BLaER1 treated with 17β-estradiol and CSF1 and Interleukin-3, amounts not matched to agents 10 nM and 100 nM (cell line): ENCODE data around the gene CAMK2D.

Experiments used
- H3K27ac ChIP-seq, 11 experiments: shearing (Covaris generic); formaldehyde crosslinking; 2 replicates each; pipeline ENCODE4 v1.8.1; 2022
- H3K27me3 ChIP-seq, 11 experiments: shearing (Covaris generic); formaldehyde crosslinking; 2 replicates each; pipeline ENCODE4 v1.8.1; 2022
- H3K36me3 ChIP-seq, 11 experiments: shearing (Covaris generic); formaldehyde crosslinking; 2 replicates each; pipeline ENCODE4 v1.8.1; 2022
- H3K4me1 ChIP-seq, 10 experiments: shearing (Covaris generic); formaldehyde crosslinking; 2 replicates each; pipeline ENCODE4 v1.8.1; 2022
- H3K4me2 ChIP-seq, 11 experiments: shearing (Covaris generic); formaldehyde crosslinking; 2 replicates each; pipeline ENCODE4 v1.8.1; 2022
- H3K4me3 ChIP-seq, 10 experiments: shearing (Covaris generic); formaldehyde crosslinking; 2 replicates each; pipeline ENCODE4 v1.8.1; 2022
- H3K9ac ChIP-seq, 11 experiments: shearing (Covaris generic); formaldehyde crosslinking; 2 replicates each; pipeline ENCODE4 v1.8.1; 2022
- H3K9me3 ChIP-seq, 11 experiments: shearing (Covaris generic); formaldehyde crosslinking; replicated peaks in 1 of 11; 2 replicates each; pipeline ENCODE4 v1.8.1; 2022
- H4K20me1 ChIP-seq, 11 experiments: shearing (Covaris generic); formaldehyde crosslinking; 2 replicates each; pipeline ENCODE4 v1.8.1; 2022
- Cebpa-rat ChIP-seq, 11 experiments: shearing (Covaris generic); IDR thresholded peaks; 2 replicates each; pipeline ENCODE4 v1.8.1; 2022

Gene CAMK2D

DNA sequence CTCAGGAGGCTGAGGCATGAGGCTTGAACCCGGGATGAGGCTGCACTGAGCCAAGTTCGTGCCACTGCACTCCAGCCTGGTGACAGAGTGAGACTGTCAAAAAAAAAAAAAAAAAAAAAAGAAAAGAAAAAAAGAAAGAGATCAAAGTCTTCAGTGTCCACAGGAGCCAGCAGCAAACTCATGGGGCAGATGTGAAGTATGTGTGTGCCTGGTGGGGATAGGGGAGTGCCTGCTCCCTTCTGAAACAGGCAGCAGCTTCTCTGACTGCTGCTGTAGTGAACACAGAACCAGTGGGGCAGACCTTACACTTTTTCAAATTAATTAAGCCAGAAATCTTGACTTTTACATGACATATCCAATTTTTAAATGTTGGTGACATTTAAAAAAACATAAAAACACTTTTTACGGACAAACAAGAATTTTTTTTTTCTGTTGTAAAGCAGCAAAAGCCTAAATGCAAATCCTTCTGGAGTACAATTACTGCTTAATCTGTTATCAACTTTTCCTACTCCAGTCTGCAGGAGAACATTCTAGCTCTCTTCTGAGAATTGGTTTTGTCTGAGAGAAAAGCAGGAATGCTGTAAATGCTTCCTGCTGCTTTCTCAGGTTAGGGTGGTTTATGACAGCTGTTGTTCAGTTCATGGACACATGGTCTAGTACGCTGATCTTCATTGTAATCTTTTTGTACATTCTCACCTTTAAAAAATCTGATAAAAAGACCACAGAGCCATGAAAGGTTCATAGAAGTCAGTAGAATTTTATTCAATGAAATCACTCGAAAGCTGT is 311.1 kb downstream of the CAMK2D start:
- no peak overlapping the region for H3K27ac ChIP-seq
- H3K4me1 ChIP-seq: peaks cover 0 to 25% (median 0%) of the 10 kb centered on the region in 10 experiments; a peak in 3 of 20 replicates
- no peak overlapping the region for H3K4me2 ChIP-seq
- H3K36me3 ChIP-seq: peaks cover 11 to 44% (median 28%) of the 10 kb centered on the region in 11 experiments; a peak in 20 of 22 replicates
- H3K27me3 ChIP-seq: no peaks in the 10 kb centered on the region
- no peak for TF ChIP-seq Cebpa-rat (IDR thresholded peaks at IDR 0.05)
- H4K20me1 ChIP-seq: no peaks in the 10 kb centered on the region
- no peak overlapping the region for H3K9ac ChIP-seq
- 0 out of 22 replicates have a peak, but pooled peaks cover 0 to 3% (median 0%) of the 10 kb centered on the region in 11 experiments for H3K9me3 ChIP-seq
- no peak overlapping the region for H3K4me3 ChIP-seq

DNA sequence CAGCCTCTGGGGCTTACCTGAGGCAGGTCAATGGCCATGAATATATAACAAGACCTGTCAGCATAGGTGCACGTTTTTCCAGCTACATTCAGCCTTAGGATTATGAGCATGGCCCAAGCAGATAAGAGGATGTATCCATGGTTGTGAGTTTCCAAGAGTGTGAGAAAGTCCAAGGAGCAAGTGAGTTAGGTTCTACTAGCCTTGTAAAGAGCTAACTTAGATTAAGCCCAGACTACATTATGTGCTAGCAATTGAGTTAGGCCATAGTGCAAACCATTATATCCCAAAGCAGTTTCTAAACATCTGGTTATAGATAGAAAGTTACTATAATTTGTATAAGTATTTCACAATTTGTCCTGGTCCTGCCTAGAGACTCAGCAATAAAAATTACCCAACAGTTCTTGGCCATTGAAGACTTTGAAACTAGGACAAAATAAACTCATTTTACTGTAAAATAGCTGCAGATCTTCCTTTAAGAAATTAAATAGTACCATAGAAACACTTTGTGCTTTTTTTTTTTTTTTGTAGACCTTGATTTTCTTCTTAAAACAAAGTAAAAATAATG is 312.0 kb downstream of the CAMK2D start:
- Histone ChIP-seq H3K4me2 (no peak overlapping the region), H3K9me3 (0 out of 22 replicates have a peak, but pooled peaks cover 0 to 3% (median 0%) of the 10 kb centered on the region in 11 experiments), H3K4me3 (no peak overlapping the region), H3K27ac (no peak overlapping the region), H3K4me1 (peaks cover 0 to 25% (median 0%) of the 10 kb centered on the region in 10 experiments; a peak in 3 of 20 replicates), H4K20me1 (no peaks in the 10 kb centered on the region), H3K9ac (no peak overlapping the region), H3K36me3 (peaks cover 4 to 35% (median 20%) of the 10 kb centered on the region in 11 experiments; a peak in 15 of 22 replicates), H3K27me3 (no peaks in the 10 kb centered on the region)
- TF ChIP-seq Cebpa-rat (IDR thresholded peaks at IDR 0.05): no peak

DNA sequence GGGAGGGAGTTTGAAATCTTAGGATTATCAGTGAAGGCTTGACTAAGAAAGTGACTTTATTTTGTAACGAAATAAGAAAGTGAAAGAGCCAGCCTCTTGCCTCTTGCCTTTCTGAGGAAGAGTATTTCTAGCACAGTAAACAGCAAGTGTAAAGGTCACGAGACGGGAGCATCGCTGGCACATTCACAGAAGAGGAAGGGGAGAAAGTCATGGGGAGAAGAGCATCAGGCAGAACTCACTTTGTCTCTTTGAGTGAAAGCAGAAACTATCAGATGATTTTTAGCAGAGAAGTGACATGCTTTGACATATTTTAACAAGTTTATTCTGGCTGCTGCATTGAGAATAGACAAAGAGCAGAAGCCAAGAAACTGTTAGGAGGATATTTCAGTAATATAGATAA is 313.8 kb downstream of the CAMK2D start:
- Histone ChIP-seq H3K27ac (no peak overlapping the region), H3K9ac (no peak overlapping the region), H3K27me3 (no peaks in the 10 kb centered on the region), H3K4me1 (peaks cover 0 to 25% (median 0%) of the 10 kb centered on the region in 10 experiments; a peak in 5 of 20 replicates), H3K4me2 (peak overlapping the region in 1 of 11 experiments; percentile 18; a peak in 1 of 22 replicates), H3K4me3 (no peak overlapping the region), H3K9me3 (0 out of 22 replicates have a peak, but pooled peaks cover 0 to 3% (median 0%) of the 10 kb centered on the region in 11 experiments), H4K20me1 (no peaks in the 10 kb centered on the region), H3K36me3 (peaks cover 4 to 19% (median 7%) of the 10 kb centered on the region in 11 experiments; a peak in 9 of 22 replicates)
- no peak for TF ChIP-seq Cebpa-rat (IDR thresholded peaks at IDR 0.05)

DNA sequence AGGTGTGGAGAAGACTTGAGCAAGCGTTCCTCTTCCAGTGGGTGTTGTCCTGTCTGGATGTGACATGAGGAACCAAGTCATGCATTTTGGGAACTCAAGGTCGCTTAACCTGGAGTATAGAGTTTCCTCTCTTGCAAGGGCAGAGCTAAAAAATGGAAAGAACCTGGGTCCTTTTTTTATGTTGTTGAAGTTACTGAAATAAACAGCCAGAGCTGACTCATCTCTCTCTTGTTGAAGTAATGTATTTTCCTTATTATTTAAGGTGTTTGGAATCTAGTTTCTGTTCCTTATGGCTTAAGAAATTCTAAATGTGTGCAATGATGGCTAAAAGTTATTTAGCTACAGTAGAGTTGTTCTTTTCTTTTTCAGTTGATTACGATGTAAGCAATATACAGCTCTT is 314.5 kb downstream of the CAMK2D start:
- Histone ChIP-seq H3K36me3 (peaks cover 2 to 17% (median 5%) of the 10 kb centered on the region in 11 experiments; a peak in 8 of 22 replicates), H3K9ac (no peak overlapping the region), H4K20me1 (no peaks in the 10 kb centered on the region), H3K27me3 (no peaks in the 10 kb centered on the region), H3K27ac (no peak overlapping the region), H3K9me3 (0 out of 22 replicates have a peak, but pooled peaks cover 0 to 3% (median 0%) of the 10 kb centered on the region in 11 experiments), H3K4me3 (no peak overlapping the region), H3K4me2 (no peak overlapping the region), H3K4me1 (peaks cover 0 to 25% (median 0%) of the 10 kb centered on the region in 10 experiments; a peak in 5 of 20 replicates)
- TF ChIP-seq Cebpa-rat (IDR thresholded peaks at IDR 0.05): no peak

DNA sequence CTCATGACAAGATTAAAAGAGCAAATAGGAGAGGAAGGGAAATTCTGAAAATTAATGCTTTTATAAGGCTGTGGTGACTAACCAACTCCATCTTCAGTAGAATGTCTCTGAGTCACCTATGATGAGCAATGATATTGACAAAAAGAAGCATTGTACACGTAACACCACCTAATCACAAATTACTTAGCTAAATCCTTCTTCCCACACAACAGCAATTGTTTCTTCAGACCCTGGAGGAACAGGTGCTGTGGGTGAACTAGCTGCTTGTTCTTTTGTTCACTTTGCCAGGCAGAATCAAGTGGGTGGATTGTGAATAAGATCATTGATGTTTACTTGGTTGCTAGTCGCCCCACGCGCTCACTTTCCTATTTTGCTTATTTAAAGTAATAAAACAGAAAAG is 315.5 kb downstream of the CAMK2D start:
- H3K9me3 ChIP-seq: 0 out of 22 replicates have a peak, but pooled peaks cover 0 to 3% (median 0%) of the 10 kb centered on the region in 11 experiments
- peaks cover 0 to 8% (median 0%) of the 10 kb centered on the region in 11 experiments; a peak in 1 of 22 replicates for H3K36me3 ChIP-seq
- no peak overlapping the region for H3K9ac ChIP-seq
- no peak overlapping the region for H3K27ac ChIP-seq
- no peaks in the 10 kb centered on the region for H3K27me3 ChIP-seq
- peaks cover 0 to 25% (median 0%) of the 10 kb centered on the region in 10 experiments; a peak in 5 of 20 replicates for H3K4me1 ChIP-seq
- H3K4me3 ChIP-seq: no peak overlapping the region
- H4K20me1 ChIP-seq: no peaks in the 10 kb centered on the region
- no peak for TF ChIP-seq Cebpa-rat (IDR thresholded peaks at IDR 0.05)
- H3K4me2 ChIP-seq: no peak overlapping the region

DNA sequence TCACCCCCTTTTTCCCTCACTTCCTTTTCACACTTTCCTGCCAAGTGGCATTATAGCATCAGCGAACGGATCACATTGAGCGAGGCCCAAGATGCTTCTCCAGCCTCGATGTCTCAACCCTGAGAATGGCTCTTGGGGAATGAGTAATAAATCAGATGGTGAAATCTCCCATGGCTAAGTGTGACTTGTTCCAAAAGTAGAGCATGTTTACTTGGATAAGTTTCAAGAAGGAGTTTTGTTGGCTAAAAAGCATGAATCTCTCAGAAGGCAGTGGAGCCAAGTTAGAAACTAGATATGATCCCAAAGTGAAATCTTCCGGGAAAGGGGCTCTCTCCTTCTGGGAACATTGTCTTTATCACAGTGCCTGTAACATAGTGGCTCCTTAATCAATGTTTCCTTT is 316.3 kb downstream of the CAMK2D start:
- no peak for TF ChIP-seq Cebpa-rat (IDR thresholded peaks at IDR 0.05)
- Histone ChIP-seq H3K9me3 (0 out of 22 replicates have a peak, but pooled peaks cover 0 to 3% (median 0%) of the 10 kb centered on the region in 11 experiments), H3K4me3 (no peak overlapping the region), H3K4me2 (no peak overlapping the region), H3K36me3 (peaks cover 0 to 4% (median 0%) of the 10 kb centered on the region in 11 experiments; a peak in 1 of 22 replicates), H3K27ac (no peak overlapping the region), H3K27me3 (no peaks in the 10 kb centered on the region), H4K20me1 (no peaks in the 10 kb centered on the region), H3K4me1 (peaks cover 0 to 25% (median 0%) of the 10 kb centered on the region in 10 experiments; a peak in 5 of 20 replicates), H3K9ac (no peak overlapping the region)

DNA sequence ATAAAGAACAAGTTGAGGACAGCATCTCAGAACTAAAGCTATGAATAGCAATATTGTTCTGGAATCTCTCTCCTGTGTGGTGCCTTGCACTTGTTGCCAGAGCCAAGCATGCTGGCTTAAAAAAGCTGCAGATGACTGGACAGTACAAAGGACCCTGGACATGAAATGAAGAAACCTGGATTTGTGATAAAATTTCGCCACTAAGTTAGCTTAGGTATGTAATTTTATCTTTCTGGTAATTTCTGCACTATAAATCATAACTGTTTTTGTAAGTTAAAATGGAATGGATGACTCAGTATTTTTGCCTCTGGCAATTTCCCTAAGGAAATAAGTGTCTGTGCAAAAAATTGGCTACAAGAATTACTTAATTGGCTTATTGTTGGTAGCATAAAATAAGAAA is 317.2 kb downstream of the CAMK2D start:
- TF ChIP-seq Cebpa-rat (IDR thresholded peaks at IDR 0.05): no peak
- H3K4me2 ChIP-seq: no peak overlapping the region

DNA sequence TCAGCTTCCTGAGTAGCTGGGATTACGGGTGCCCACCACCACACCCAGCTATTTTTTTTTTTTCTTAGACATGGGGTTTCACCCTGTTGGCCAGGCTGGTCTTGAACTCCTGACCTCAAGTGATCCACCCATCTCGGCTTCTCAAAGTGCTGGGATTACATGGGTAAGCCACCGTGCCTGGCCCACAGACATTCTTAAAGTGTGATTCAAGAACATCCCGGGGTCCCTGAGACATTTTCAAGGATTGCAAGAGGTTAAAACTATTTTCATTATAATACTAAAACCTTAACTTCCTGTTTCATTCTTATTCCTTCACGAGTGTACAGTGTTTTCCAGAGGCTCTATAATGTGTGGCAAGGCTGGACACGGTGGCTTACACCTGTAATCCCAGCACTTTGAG is 318.7 kb downstream of the CAMK2D start:
- Histone ChIP-seq H3K4me2 (peak overlapping the region in 2 of 11 experiments; percentile 23 to 27; a peak in 2 of 22 replicates), H3K4me1 (peaks cover 0 to 24% (median 0%) of the 10 kb centered on the region in 10 experiments; a peak in 5 of 20 replicates), H3K9me3 (0 out of 22 replicates have a peak, but pooled peaks cover 0 to 3% (median 0%) of the 10 kb centered on the region in 11 experiments), H3K36me3 (no peaks in the 10 kb centered on the region), H3K27me3 (no peaks in the 10 kb centered on the region), H3K4me3 (no peak overlapping the region), H3K9ac (no peak overlapping the region), H4K20me1 (no peaks in the 10 kb centered on the region), H3K27ac (no peak overlapping the region)
- TF ChIP-seq Cebpa-rat (IDR thresholded peaks at IDR 0.05): no peak

More for the DNA sequence above, 317.2 kb downstream of the CAMK2D start:
- Histone ChIP-seq H3K4me1 (peaks cover 0 to 25% (median 0%) of the 10 kb centered on the region in 10 experiments; a peak in 5 of 20 replicates), H3K36me3 (0 out of 22 replicates have a peak, but pooled peaks cover 0 to 4% (median 0%) of the 10 kb centered on the region in 11 experiments), H3K4me3 (no peak overlapping the region), H3K27ac (no peak overlapping the region), H4K20me1 (no peaks in the 10 kb centered on the region), H3K9me3 (0 out of 22 replicates have a peak, but pooled peaks cover 0 to 3% (median 0%) of the 10 kb centered on the region in 11 experiments), H3K9ac (no peak overlapping the region), H3K27me3 (no peaks in the 10 kb centered on the region)

DNA sequence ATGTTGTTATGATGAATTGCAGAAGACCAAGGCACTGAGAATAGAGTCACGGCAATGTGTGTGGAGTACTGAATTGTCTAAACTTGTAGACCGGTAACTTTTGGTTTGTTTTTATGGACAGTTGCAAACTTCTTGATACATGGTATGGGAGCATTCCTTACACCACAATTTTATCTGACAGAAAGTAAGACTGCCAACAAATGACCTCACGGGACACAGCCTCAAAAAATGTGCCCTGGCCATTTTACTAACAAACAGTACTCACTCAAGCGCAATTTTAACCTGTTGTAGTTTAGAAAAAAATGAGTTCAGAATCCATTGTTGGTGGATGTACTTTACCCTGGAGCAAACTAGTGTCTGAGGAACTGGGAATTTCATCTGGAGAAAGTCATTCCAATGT is 321.2 kb downstream of the CAMK2D start:
- Histone ChIP-seq H3K4me1 (peaks cover 16 to 30% (median 19%) of the 10 kb centered on the region in 10 experiments), H4K20me1 (no peaks in the 10 kb centered on the region), H3K27ac (no peak overlapping the region), H3K9ac (no peak overlapping the region), H3K4me2 (no peak overlapping the region), H3K27me3 (no peaks in the 10 kb centered on the region), H3K36me3 (no peaks in the 10 kb centered on the region), H3K4me3 (no peak overlapping the region), H3K9me3 (no peaks in the 10 kb centered on the region)
- TF ChIP-seq Cebpa-rat (IDR thresholded peaks at IDR 0.05): no peak
